ENCODE results near the gene RNF115. TPM values are rescaled to one million over a fixed set of nuclear protein-coding genes. Genes with fewer than 3 reads are reported as not detected.
A peak's percentile ranks its signal among the peaks of the same experiment; 100 is the strongest.

The RNF115 gene
- total and polyA plus RNA-seq, 2 of the 13 experiments (the other 11 are each of a cell fraction or from before 2014, with no cell fraction given) = 6.0 to 10.1 TPM

DNA sequence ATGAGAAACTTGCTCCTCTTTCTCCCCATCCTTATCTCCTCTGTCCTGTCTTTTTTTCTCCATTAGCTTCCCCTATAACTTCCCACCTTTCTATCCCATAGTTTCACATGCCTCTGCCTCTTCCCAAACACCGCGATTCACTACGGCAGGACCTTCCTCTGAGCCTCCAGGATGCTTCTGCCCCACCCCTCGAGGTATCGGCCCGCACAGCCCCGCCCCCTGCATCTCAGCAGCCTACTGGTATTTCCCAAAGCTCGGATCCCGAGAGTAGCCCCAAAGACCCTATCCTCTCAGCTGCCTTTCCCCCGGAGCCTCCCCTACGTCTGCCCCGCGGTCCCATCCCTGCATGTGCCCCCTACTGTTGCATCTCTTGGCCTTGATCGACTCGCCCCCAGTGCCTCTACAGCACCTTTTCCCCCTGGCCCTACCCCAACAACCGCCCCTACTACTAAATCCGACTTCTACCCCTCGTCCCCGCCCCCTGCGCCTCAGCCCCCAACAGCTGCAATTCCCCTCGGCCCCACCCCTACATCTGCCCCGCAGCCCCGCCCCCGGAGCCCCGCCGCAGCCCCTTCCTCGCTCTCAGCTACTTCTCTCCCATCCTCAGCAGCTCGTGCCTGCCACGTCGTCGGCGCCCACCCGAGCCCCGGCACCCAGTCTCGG lies 34.5 kb upstream of the RNF115 start:
- no peak overlapping the region for H3K27ac ChIP-seq (ENCODE audit: extremely low read length, insufficient read depth, low read length)
- TF ChIP-seq HES4 (CRISPR knock-in tag; IDR thresholded peaks at IDR 0.05; ENCODE audit: borderline replicate concordance) = no peak
- no peak for TF ChIP-seq ZNF251 (CRISPR knock-in tag; IDR thresholded peaks at IDR 0.05)
- no peak for TF ChIP-seq ZNF136 (CRISPR knock-in tag; IDR thresholded peaks at IDR 0.05; ENCODE audit: low read depth)
- no peak for TF ChIP-seq SATB2 (CRISPR knock-in tag; IDR thresholded peaks at IDR 0.05)
- TF ChIP-seq ZSCAN25 (CRISPR knock-in tag; IDR thresholded peaks at IDR 0.05) = peak; percentile 43; the same call in 1 of the 2 replicates
- 0 out of 2 replicates have a peak, but pooled peaks have one; percentile 62 for TF ChIP-seq ZBTB7A (CRISPR knock-in tag; IDR thresholded peaks at IDR 0.05)
- TF ChIP-seq RFXANK (CRISPR knock-in tag; IDR thresholded peaks at IDR 0.05) = no peak
- TF ChIP-seq, protein P1, sequence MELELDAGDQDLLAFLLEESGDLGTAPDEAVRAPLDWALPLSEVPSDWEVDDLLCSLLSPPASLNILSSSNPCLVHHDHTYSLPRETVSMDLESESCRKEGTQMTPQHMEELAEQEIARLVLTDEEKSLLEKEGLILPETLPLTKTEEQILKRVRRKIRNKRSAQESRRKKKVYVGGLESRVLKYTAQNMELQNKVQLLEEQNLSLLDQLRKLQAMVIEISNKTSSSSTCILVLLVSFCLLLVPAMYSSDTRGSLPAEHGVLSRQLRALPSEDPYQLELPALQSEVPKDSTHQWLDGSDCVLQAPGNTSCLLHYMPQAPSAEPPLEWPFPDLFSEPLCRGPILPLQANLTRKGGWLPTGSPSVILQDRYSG (CRISPR knock-in tag; IDR thresholded peaks at IDR 0.05) = no peak
- no peak for TF ChIP-seq SUZ12 (IDR thresholded peaks at IDR 0.05; ENCODE audit: low read depth, low read length)
- no peak for TF ChIP-seq POLR2G (IDR thresholded peaks at IDR 0.05; ENCODE audit: low read depth, low read length)
- TF ChIP-seq ZNF460 (CRISPR knock-in tag; IDR thresholded peaks at IDR 0.05; ENCODE audit: borderline replicate concordance) = no peak
- TF ChIP-seq, protein P2, sequence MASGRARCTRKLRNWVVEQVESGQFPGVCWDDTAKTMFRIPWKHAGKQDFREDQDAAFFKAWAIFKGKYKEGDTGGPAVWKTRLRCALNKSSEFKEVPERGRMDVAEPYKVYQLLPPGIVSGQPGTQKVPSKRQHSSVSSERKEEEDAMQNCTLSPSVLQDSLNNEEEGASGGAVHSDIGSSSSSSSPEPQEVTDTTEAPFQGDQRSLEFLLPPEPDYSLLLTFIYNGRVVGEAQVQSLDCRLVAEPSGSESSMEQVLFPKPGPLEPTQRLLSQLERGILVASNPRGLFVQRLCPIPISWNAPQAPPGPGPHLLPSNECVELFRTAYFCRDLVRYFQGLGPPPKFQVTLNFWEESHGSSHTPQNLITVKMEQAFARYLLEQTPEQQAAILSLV (CRISPR knock-in tag; IDR thresholded peaks at IDR 0.05; ENCODE audit: borderline replicate concordance) = 0 out of 2 replicates have a peak, but pooled peaks have one; percentile 5
- TF ChIP-seq DNMT3B (CRISPR knock-in tag; conservative IDR thresholded peaks at IDR 0.05) = no peak
- no peak for TF ChIP-seq PHF5A (CRISPR knock-in tag; IDR thresholded peaks at IDR 0.05; ENCODE audit: low read depth, unreplicated experiment)
- no peak for TF ChIP-seq GATA4 (IDR thresholded peaks at IDR 0.05; ENCODE audit: borderline replicate concordance, low read depth)
- TF ChIP-seq, protein P3, sequence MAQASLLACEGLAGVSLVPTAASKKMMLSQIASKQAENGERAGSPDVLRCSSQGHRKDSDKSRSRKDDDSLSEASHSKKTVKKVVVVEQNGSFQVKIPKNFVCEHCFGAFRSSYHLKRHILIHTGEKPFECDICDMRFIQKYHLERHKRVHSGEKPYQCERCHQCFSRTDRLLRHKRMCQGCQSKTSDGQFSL (CRISPR knock-in tag; IDR thresholded peaks at IDR 0.05) = no peak
- no peak for TF ChIP-seq AGO1 (IDR thresholded peaks at IDR 0.05; ENCODE audit: low read depth, low read length, poor library complexity, severe bottlenecking)
- TF ChIP-seq ZNF260 (CRISPR knock-in tag; IDR thresholded peaks at IDR 0.05; ENCODE audit: borderline replicate concordance, low read depth) = no peak
- no peak for TF ChIP-seq SYNCRIP (IDR thresholded peaks at IDR 0.05; ENCODE audit: insufficient read depth, low read depth, low read length)
- peak; percentile 22; the same call in 1 of the 2 replicates for TF ChIP-seq ZNF772 (CRISPR knock-in tag; IDR thresholded peaks at IDR 0.05)
- no peak for TF ChIP-seq TBX3 (IDR thresholded peaks at IDR 0.05; ENCODE audit: borderline replicate concordance)
- TF ChIP-seq, protein P4, sequence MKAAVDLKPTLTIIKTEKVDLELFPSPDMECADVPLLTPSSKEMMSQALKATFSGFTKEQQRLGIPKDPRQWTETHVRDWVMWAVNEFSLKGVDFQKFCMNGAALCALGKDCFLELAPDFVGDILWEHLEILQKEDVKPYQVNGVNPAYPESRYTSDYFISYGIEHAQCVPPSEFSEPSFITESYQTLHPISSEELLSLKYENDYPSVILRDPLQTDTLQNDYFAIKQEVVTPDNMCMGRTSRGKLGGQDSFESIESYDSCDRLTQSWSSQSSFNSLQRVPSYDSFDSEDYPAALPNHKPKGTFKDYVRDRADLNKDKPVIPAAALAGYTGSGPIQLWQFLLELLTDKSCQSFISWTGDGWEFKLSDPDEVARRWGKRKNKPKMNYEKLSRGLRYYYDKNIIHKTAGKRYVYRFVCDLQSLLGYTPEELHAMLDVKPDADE (CRISPR knock-in tag; IDR thresholded peaks at IDR 0.05) = 0 out of 2 replicates have a peak, but pooled peaks have one; percentile 16

More for the DNA sequence above, 34.5 kb upstream of the RNF115 start:
- ChIA-PET CTCF (ENCODE audit: low intra/inter-chr PET ratio, low total read pairs) (interaction anchor here (0.8 kb wide), 1 partner anchor 12 kb away, joined by 3 read pairs; no protein-coding TSS in a partner anchor), POLR2A (interaction anchor here (0.9 to 2.6 kb wide), 15 partner anchors 12 to 577 kb away, joined by 3 to 44 read pairs (median 10); partner anchors contain the start of genes ANKRD34A, ANKRD35, LIX1L and NUDT17)
- peak overlapping the region; percentile 42 for H2AFZ ChIP-seq (ENCODE audit: low read length)
- H3K4me1 ChIP-seq (ENCODE audit: insufficient read depth, low read length) = peaks cover 21% of the 10 kb centered on the region
- peak overlapping the region; percentile 68 for H3K9ac ChIP-seq (ENCODE audit: insufficient read depth, low read depth, low read length)
- H3K36me3 ChIP-seq (replicated peaks in 1 of 2; ENCODE audit: control insufficient read depth in 1 of 2, insufficient read depth in 2 of 2, low read length in 2 of 2) = peaks cover 6 to 20% of the 10 kb centered on the region in 2 experiments
- H3K9me3 ChIP-seq (ENCODE audit: low read length) = no peaks in the 10 kb centered on the region
- intact Hi-C loops (cut with micrococcal nuclease; ENCODE audit: unreplicated experiment) (loop anchor here (5.0 kb wide), 2 partner anchors 34 to 104 kb away; partner anchors contain the start of genes ANKRD34A and POLR3GL), in situ Hi-C loops (cut with HindIII; ENCODE audit: extremely low pct_ligation_motif_present, low pct_unique_long_range_greater_than_20kb) (no loop called here)
- under 1% methylated on average over 34 of the region's 35 CpGs for WGBS (ENCODE audit: low lambda C conversion rate)
- FAIRE-seq (no peak), DNase-seq (ENCODE audit: low spot score) (no peak), ATAC-seq (peak; percentile 34)
- H4K20me1 ChIP-seq (ENCODE audit: insufficient read depth, low read length) = no peaks in the 10 kb centered on the region
- BruUV-seq (replicated peaks) = no TSS peak
- peak overlapping the region; percentile 82 to 92 (median 87) for H3K4me3 ChIP-seq (replicated peaks in 1 of 3; ENCODE audit: insufficient read depth in 1 of 3, low read depth in 2 of 3, low read length in 3 of 3)
- H3K79me2 ChIP-seq (ENCODE audit: insufficient read depth, low read length) = peaks cover 3% of the 10 kb centered on the region
- H3K27me3 ChIP-seq (ENCODE audit: control insufficient read depth in 1 of 2, insufficient read depth in 2 of 2, low read length in 2 of 2) = 0 out of 5 replicates have a peak, but pooled peaks cover 0 to 2% of the 10 kb centered on the region in 2 experiments
- peak overlapping the region; percentile 88 for H3K4me2 ChIP-seq (ENCODE audit: low read depth, low read length)

Data from HepG2 (cell line).